Upper lobe of left lung (tissue), 4 donors: Measurements from ENCODE around the gene EIF5B.

ENCODE experiments used
- POLR2AphosphoS5 ChIP-seq, 2 donors: sonication (generic); formaldehyde crosslinking; IDR thresholded peaks; one replicate each; pipeline ENCODE4 v1.5.1; 2017; ENCODE audit warnings: antibody characterized with exemption in 2 of 2
- TF ChIP-seq, protein P1 (sequence below), 6 experiments: fragments of 450-650 bp in 4 of 6; fragments of 200-600 bp in 2 of 6; sonication (generic) in 2 of 6; IDR thresholded peaks; one replicate each; pipeline ENCODE4 v1.5.1; 2016 to 2019; ENCODE audit warnings: antibody characterized with exemption in 6 of 6

DNA sequence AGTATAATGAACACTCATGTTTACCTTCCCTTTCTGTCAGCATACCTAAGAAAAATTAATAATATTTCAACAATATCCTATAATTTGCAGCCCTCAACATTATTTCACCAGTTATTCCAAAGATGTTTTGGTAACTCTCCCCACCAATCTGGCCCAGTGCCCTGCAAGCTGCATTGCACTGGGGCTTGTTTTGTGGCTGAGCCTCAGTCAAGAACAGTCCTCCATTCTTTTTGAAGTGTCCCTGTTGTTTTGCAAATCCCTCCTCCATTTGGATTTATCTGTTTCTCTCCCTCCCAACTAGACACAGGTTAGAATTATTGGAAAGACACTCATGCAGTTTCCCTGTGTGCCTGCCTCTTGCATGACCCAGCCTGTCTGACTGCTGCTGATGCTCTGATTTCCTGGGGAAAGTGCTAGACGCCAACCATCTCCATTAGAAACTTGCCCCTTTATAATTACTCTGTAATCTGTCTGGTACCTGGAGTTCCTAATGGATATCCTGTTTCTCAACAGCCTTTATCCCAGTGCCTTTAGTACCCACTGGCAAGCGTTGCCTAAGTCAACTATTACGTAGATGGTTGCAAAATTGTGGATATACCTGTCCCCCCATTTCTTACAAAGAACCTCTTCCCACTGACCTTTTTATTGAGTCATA lies 60.2 kb downstream of the EIF5B start:
- TF ChIP-seq POLR2AphosphoS5 (IDR thresholded peaks at IDR 0.05): no peak
- TF ChIP-seq, protein P1, sequence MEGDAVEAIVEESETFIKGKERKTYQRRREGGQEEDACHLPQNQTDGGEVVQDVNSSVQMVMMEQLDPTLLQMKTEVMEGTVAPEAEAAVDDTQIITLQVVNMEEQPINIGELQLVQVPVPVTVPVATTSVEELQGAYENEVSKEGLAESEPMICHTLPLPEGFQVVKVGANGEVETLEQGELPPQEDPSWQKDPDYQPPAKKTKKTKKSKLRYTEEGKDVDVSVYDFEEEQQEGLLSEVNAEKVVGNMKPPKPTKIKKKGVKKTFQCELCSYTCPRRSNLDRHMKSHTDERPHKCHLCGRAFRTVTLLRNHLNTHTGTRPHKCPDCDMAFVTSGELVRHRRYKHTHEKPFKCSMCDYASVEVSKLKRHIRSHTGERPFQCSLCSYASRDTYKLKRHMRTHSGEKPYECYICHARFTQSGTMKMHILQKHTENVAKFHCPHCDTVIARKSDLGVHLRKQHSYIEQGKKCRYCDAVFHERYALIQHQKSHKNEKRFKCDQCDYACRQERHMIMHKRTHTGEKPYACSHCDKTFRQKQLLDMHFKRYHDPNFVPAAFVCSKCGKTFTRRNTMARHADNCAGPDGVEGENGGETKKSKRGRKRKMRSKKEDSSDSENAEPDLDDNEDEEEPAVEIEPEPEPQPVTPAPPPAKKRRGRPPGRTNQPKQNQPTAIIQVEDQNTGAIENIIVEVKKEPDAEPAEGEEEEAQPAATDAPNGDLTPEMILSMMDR (IDR thresholded peaks at IDR 0.05): no peak
